Fibroblast of gingiva (primary cell): ENCODE data around the gene ARVCF.

Experiments
- DNase-seq: peaks from one replicate; pipeline ENCODE4 v3.0.0-alpha.2; 2011; ENCODE audit warnings: low read depth

Gene ARVCF

DNA sequence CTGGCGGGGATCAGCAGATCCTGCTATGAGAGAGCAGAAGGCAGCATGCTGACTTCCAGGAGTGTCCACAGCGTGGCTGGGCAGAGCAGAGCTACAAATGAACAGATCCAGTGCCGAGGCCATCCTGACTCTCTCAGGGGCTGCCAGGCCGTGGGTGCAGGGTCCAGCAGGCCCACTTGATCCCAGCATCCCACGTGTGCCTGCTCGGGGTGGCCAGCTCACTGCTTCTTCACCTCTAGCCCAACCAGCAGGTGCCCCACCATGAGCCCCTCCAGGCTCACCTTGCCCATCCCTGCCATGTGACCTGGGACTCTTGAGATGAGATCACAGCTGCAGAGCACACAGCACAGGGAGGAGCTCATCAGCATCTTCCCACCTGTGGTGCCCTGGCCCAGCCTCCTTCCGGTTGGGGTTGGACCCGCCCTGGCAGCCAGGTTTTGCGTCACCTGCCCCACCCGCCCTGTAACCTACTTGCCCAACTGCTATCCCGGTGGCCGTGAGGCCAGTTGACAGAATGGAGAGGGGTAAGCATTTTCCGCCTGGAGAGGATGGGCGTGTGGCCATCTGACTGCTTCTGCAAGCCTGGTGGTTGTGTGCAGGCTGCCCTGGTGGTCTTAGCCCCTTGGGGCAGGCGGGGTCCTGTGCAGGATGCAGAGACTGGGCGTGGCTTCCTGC lies 15.2 kb upstream of the ARVCF start:
- DNase-seq: no peak

DNA sequence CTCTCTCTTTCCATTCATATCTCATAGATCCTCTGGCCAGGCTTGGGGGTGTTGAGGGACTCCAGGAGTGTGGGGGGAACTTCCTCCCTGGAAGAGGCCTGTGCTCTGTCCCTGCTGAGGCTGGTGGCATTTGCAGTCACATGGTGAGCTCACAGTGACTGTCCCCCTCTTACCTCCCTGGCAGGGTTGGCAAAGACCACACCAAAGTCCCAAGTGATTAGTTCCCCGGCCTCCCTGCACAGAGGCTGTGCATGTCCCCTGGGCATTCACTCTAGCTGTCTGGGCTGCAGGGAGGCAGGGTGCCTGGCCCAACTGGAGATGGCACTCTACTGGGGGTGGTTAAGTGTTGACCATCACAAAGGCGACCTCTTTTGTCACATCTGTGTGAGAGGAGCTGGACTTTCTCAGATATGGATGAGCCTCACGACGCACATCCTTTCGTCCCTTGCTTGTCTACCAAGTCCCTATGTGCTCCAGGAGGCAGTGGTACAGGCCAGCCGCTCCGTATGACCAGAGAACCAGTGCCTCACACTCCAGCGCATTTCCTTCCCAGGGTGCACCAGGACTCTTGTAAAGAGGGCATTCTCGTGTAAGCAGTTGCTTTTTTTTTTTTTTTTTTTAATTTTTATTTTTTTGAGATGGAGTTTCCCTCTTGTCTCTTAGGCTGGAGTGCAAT lies 13.1 kb upstream of the ARVCF start:
- DNase-seq: no peak

DNA sequence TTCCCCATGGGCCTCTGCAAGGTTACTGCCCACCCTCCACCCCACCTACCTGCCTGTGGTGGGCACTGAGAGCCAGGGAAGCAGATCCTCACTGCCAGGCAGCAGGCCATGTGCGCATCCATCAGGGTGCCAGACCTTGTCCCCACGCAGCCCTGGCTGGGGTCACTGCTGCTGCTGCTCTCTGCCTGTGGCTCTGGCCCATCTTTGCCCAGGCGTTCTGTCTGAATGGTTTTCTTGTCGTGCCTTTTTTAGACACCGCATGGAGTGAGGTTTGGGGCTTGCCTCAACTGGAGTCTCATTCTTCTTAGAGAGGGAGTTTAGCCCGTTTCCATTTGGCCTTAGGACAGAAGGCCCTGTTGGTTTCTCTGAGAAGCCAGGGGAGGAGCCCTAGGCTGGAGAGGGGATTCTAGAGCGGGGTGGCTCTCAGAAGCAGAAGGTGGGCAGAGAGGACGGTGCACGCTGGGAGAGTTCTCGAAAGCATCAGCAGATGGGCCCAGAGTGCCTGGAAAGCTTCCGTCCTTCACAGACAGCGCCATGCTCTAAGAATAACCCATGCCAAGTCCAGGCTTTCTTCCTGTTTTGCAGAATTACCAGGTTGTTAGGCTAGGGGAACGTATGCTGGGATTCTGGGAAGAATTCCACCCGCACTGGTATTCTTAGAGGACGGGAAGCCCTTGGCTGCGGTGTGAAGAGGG lies 12.4 kb upstream of the ARVCF start:
- DNase-seq: no peak

DNA sequence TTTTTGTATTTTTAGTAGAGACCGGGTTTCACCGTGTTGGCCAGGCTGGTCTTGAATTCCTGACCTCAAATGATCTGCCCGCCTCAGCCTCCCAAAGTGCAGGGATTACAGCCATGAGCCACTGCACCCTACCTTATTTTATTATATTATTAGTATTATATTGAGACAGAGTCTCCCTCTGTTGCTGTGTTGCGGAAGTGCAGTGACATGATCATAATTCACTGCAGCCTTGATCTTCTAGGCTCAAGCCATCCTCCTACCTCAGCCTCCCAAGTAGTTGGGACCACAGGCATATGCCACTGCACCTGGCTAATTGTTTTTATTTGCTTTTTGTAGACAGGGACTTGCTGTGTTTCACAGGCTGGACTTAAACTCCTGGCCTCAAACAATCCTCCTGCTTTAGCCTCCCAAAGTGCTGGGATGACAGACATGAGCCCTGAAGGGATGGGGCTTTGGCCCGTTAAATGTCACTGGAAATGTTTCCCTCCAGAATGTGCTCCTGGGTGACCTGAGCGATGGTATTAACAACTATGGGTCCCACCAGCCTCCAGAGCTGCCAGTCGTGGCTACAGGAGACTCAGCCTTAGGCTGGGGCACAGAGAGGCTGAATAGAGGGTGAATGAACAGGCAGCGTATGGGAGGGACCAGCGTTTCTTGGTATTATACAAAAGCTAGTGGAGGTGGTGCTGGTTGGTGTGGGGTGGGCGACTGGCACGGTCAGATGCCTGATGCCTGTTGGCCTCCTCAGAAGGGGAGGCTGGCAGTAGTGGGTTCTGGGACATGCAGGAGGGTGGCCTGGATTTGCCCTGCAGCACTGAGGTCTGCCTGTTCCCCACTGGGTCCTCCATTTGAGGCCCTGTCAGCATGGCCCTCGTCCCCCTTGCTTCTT lies 11.6 kb upstream of the ARVCF start:
- DNase-seq: no peak

DNA sequence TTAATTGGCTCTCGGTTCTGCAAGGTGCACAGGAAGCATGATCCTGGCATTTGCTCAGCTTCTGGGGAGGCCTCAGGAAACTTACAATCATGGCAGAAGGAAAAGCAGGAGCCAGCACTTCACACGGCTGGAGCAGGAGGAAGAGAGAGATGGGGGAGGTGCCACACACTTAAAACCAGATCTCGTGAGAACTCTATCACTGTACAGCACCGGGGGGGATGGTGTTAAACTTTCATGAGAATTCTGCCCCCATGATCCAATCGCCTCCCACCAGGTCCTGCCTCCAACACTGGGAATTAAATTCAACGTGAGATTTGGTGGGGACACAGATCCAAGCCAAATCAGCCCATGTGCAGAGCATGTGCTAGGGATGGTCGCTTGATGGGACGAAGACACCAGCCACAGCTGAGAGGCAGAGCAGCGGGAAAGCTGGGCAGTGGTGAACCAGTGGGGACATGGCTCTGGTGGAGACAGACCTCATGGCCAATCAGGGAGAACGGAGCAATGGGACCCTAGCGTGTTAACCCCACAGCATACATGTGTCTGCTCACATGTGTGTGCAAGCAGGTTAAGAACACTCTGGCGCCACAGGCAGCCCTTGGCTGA lies 10.5 kb upstream of the ARVCF start:
- DNase-seq: no peak

- DNase-seq: no peak
Observed at GRCh38 chr22:20026204-20026908, 9.7 kb upstream of the ARVCF start.

- DNase-seq: no peak
Observed at GRCh38 chr22:20025401-20026203, 9.0 kb upstream of the ARVCF start.

DNA sequence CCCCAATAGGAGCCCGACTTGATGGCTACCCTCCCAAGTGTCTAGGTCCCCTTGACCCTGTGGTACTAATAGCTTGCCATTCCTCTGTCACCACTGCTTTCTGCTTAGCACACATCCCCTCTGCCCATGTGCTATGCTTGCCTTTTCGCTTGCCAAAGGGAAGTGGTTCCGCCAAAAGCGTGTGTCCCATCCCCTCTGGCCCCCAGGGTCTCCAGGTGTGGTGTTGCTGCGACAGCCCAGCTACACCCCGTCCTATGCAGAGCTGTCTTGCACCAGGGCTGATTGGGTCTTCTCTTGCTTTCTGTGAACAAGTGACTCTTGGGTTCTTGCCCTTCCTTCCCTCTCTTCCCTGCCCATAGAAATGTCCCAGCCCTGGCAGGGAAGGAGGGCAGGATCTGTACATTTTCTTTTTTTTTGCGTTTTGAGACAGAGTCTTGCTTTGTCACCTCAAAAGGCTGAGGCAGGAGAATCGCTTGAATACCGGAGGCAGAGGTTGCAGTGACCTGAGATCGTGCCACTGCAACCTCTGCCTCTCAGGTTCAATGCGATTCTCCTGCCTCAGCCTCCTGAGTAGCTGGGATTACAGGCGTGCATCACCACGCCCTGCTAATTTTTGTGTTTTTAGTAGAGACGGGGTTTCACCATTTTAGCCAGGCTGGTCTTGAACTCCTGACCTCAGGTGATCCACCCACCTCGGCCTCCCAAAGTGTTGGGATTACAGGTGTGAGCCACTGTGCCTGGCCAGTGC lies 8.2 kb upstream of the ARVCF start:
- DNase-seq: no peak

GRCh38 chr22:20024225-20024624 lies 7.6 kb upstream of the ARVCF start:
- no peak for DNase-seq

DNA sequence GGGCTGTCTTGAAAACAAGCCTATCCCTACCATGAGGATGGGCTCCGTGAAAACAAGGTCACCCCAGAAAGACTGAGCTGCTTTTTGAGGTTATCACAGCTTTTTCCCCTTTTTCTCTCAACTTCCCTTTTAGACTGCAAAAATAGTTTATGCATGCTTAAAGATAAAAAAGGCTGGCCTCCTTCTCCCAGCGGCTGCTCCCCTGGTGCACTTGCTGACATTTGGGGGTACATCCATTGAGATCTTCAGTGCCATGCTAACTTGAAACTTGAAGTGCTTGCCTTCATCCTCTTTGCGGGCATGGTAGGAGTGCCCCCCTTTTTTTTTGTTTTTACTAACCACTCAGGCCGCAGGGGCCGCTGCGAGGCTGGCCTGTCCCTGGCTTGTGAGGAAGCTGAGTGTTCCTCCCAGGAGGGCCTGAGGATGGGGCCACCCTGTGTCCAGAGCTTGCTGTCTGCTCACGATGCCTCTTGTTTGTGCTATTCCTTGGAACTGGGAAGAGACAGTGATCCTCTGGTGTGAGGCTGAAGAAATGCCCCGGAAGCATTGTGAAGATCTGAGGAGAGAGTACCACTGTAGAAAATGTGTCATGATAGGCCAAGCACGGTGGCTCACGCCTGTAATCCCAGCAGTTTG lies 6.5 kb upstream of the ARVCF start:
- DNase-seq: no peak

- no peak for DNase-seq
Observed at GRCh38 chr22:20022231-20022977, 5.8 kb upstream of the ARVCF start.

DNA sequence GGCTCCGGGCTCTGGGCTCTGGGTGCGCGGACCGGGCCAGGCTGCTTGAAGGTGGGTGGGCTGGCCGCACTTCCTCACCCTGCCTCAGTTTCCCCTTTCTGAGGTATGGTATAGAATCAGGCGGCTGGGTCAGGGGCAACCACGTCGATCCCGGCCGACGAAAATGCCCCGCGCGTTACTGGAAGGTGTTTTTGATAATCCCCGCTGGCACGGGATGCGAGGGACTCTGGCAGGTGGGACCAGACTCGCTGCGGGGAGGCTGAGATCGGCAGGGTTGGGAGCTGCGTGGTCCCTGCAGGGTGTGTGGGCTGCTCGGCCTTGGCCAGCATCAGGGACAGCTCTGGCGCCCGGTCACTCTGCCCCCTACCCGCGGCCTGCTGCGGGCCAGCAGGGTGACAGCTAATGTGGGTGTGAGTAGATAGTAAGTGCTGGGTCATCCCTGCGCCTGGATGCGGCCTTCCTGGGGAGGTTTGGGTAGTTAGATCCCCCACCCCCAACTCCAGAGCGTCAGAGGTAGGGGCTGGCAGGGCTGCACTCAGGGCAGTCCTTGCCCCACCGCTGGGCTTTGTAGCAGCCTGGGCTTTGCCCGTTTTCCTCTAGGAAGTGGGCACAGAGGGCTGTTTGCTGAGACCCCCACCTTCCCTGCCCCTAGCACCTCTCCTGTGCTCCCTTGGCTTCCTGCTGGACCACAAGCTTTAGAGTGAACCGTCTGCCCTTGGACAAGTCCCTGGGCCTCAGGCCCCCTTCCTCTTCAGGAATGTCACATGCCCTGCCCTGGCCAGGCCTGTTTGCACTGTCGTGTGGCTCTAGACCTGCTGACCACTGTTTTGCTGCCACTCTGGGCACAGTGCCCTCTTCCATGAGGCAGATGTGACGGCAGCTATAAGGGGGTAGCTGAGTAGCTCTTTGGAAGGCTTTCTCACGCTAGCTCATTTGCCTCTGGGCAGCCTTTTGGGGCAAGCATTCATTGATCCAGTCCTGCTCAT lies 4.9 kb upstream of the ARVCF start:
- DNase-seq: peak; percentile 85

DNA sequence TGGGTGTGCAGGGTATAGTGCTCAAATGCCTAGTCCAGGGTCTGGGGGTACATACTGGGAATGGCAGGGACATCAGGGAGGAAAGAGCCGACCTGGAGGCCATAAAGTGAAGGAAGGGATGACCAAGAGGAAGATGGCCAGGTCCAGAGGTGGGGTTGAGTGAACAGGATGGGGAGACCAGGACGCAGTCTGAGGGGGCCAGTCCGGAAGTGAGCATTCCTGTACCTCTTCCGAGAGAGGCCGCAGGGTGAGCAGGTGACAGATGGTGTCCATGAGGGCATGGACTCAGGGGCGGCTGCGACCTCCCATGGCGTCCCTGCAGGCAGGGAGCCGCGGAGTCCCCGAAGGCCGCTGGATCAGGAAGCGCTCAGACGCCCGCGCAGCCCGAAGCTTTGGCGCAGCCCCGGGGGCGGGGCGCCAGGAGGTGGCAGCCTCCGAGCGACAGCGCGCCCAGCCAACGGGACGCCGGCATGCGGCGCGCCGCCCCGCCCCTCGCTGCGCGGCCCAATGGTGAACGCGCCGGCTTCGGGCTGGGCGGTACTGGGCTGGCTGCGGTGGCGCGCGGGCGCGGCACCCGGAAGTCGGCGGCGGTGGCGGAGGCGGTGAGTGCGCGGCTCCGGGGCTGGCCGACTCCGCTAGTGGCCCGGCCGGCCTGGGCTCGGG lies 4.0 kb upstream of the ARVCF start, which contains the start of gene TANGO2:
Gene TANGO2 (plus strand): TSS at position 578 of the 663 bp plus-strand sequence. CDS start 15,689 bp downstream, outside the sequence.
- DNase-seq: peak; percentile 87

DNA sequence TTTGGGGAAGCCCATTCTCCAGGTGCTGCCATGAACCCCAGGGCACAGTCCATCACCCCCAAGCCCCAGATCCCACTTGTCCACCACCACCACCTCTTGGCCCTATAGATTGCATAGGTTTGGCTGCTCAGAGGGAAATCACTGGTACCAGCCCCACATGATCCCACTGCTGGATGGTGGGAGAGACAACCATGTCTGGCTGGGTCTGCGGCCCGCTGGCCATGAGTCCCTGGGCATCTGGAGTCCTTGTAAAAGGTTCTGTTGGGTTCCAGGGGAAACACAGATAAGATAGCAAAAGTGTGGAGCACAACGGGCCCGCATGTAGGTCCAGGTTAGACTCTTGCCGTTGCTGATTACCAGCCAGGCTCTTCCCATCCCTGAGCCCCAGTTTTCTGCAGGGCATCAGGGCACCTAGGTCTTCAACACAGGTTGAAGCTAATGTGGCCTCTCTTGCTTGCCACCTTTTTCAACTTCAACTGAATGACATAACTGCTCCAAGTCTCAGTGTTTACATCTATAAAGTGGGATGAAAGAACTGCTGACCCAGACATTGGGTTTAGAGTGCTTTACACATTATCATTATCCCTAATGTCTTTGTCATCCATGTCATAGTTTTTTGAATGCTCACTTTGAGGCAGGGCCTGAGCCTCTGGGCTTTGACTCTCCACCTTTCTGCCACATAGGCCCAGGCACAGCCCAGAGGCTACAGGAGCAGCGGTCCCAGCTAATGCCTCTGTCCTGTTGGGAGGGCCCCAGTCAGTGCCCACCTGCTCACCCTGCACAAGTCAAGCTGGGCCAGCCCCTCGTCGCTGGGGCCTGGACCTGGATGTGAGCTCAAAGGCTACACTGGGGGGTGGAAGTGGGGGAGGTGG lies 3.3 kb upstream of the ARVCF start:
- no peak for DNase-seq

- DNase-seq: no peak
Observed at GRCh38 chr22:20018001-20018400, 1.4 kb upstream of the ARVCF start.

GRCh38 chr22:20017622-20017958 lies 967 bp upstream of the ARVCF start:
- DNase-seq: no peak
